ENCODE measurements around the gene METTL2B. TPM values are rescaled to one million over a fixed set of nuclear protein-coding genes. Genes with fewer than 3 reads are reported as not detected.
"Not testable (repeated sequence)": the region's sequence is repeated elsewhere in the genome, so short reads cannot be mapped to it uniquely, and the experiment has no call there.

The METTL2B gene
- polyA plus RNA-seq, 4 donors, result 24.5 to 28.4 (median 26.8) TPM

DNA sequence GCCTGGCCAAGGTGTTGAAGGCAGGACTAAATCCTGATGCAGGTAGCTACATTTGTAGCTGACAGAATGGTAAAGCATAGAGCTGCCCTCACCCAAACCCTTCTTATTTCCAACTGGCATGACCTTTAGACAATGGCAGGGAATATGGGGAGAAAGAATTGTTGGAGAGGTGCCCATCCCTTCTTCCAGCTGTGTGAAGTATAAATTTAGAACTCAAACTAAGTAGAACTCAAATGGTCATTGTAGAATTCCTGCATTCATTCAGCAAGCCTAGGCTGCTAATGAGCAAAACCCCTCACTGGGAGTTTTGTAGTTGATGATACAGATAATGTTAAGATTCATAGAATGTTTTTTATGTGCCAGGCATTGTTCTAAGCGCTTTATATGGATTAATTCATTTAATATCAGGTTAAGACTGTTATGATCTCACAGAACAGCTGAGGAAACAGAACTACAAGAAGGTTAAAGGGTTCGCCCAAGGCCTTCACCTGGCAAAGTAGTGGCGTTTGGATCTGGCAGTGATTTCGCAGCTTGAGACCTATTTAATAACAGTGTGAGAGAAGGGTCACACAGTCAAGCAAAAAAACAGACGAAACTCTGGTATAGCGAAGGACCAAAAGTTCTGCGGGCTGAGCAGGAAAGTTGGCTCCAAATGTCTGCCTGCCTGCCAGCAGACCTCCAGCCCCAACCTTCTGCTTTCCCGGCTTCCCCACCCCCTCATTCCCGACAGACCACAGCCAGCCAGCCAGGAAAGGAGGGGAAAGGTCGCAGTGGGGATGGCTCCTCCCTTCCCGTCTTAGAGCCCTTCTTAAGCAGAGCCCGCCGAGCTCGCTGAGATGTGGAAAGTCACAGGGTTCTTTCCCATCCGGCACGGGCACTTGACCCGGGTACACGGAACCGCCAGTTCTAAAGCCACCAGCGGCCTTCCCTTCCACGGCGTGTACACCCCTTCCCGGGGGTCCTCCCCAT lies 22.4 kb upstream of the METTL2B start:
- peak; percentile 74 to 81 (median 78) for DNase-seq (ENCODE audit: low read depth in 4 of 4, low spot score in 3 of 4)

DNA sequence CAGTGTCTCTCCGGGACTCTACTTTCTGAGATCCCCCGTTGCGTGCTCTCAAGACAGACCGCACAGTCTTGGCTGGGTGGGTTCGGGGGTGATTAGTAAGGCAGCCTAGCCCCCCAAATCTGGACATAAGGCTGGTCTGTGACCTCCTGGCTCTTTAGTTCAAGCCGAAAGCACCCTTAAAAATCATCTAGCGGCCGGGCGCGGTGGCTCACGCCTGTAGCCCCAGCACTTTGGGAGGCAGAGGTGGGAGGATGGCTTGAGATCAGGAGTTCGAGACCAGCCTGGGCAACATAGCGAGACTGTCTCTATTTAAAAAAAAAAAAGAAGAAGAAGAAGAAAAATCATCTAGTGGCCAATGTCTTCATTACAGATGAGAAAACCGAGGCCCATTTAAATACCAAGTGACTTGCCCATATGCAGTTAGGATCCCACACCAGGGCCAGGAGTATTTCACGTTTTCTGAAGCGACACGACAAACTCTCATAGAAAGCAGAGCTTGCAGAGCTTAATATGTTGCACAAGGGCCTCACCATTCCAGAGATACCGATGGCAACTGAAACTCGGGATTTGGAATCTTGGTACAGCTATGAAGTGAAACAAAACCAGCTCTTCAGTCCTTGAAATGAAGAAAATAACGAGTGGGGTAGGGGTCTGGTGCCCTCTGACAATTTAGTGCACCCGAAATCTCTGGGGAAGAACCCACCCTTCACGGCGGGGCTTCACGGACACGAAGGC lies 21.6 kb upstream of the METTL2B start:
- DNase-seq (ENCODE audit: low read depth in 4 of 4, low spot score in 3 of 4), result peak in 1 of 4 donors; percentile 10

DNA sequence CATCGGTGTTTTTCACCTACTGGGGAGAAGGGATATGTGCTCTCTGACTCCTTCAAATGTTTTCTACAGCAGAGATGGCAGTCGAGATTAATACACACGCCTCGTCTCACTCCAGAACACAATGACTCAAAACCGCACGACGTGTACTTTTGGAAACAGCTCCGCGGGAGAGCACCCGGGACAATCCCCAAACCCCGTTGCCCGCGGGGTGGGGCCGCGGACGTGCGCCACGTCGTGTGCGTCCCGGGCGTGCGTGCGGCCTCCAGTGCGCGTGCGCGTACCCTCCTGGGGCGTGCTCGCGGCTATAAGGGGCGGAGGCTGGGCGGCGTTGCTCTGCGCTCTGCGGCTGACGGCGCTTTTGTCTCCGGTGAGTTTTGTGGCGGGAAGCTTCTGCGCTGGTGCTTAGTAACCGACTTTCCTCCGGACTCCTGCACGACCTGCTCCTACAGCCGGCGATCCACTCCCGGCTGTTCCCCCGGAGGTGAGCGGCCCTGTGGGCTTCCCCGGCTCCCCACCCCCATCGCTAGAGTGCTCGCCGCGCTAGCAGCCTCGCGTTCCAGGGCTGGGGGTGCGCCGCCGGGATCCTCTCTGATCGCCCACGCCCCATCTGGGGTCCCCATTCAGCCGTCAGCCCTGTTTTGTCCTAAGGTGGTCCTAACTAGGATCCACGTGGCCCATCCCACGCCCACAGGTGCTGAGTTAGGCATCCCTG lies 20.8 kb upstream of the METTL2B start, which contains the start of gene HILPDA:
TSS of gene HILPDA (plus strand) at position 336 of the 712 bp plus-strand sequence. CDS start 1,391 bp downstream, outside the sequence.
- DNase-seq (ENCODE audit: low read depth in 4 of 4, low spot score in 3 of 4), result peak; percentile 73 to 86 (median 78)

DNA sequence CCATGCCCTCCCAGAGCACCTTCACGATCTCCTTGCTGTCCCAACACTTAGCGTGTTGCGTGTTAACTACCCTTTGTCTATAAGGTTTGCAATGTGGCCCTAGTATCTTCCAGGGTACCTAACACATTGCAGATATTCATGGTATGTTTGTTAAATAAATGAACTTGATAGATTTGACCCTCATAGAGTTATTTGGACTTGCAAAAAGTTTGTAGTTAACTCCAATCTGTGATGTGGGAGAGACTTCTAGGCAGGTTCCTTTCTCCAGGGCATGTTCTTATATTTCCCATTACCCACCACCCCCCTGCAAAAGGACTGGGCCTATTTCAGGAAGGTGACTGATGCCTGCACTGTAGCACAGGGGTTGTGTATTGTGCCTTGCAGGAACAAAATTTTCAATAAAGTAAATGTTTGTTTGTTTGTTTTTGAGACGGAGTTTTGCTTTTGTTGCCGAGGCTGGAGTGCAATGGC lies 20.3 kb upstream of the METTL2B start:
- DNase-seq (ENCODE audit: low read depth in 4 of 4, low spot score in 3 of 4), result peak in 1 of 4 donors; percentile 13

DNA sequence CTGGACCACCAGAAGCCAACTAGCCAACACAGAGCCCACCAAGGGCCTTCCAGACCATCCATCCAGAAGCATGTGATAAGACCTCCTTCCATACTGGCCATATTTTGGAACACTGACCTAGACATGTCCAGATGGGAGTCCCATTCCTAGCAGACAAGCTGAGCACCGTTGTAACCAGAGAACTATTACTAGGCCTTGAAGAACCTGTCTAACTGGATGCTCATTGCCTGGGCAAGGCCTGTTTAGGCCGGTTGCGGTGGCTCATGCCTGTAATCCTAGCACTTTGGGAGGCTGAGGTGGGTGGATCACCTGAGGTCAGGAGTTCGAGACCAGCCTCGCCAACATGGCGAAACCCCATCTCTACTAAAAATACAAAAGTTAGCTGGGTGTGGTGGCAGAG lies 19.2 kb upstream of the METTL2B start:
- not testable (repeated sequence) for DNase-seq (ENCODE audit: low read depth in 4 of 4, low spot score in 3 of 4)

DNA sequence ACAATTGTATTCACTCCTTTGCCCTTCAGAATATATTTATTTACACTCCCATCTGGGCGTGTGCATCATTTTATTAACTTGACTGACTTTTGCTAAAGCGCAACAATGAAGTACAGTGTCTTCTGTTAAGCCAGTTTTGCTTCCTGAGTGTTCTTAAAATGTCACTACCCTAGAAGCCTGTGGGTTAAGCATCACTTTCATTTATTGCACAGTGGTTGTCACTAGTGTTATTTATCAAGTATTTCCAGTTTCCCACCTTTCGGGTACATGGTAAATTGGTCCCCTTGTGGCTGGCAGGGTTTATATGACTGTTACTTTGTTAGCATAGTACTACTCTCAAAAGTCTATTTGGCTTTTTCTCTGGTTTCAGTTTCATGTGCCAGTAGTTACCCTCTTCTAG lies 17.6 kb upstream of the METTL2B start:
- DNase-seq (ENCODE audit: low read depth in 4 of 4, low spot score in 3 of 4), result no peak

DNA sequence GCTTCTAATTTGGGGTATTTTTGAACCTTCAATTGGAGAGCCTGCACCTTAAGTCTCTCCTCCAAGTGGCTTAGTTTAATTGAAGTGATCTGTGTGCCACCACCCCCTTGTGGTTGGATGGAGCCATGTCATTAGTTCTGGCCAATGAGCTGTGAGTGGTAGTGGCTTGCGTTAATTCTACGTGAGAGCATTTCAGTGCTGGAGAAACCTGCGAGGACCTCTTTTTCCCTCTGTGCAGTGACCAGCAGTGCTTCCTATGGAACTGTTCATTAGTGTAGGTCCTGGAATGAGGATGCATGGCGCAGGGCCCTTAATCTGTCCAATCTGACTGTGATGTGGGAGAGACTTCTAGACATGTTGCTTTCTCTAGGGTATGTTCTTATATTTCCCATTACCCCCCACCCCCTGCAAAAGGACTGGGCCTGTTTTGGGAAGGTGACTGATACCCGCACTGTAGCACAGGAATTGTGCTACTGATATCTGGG lies 17.1 kb upstream of the METTL2B start:
- DNase-seq (ENCODE audit: low read depth in 4 of 4, low spot score in 3 of 4), result peak in 2 of 4 donors; percentile 37 to 39

DNA sequence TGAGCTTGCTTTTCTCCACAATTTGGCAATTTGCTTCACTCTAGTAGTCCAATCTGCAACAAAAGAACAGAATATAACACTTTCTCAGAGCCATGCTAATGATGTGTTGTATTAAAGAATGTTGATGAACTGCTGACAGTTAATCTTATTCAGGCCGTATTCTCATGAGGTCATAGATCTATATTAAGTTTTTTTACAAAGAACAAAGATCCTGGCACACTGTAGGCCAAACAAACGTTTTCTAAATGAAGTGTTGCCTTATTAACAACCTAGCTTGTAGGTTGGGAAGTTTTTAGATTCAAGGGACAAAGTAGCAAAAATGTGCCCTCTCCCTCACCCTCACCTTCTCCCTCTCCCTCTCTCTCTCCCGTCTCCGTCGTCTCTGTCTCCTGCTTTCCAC lies 14.1 kb upstream of the METTL2B start:
- no peak for DNase-seq (ENCODE audit: low read depth in 4 of 4, low spot score in 3 of 4)

DNA sequence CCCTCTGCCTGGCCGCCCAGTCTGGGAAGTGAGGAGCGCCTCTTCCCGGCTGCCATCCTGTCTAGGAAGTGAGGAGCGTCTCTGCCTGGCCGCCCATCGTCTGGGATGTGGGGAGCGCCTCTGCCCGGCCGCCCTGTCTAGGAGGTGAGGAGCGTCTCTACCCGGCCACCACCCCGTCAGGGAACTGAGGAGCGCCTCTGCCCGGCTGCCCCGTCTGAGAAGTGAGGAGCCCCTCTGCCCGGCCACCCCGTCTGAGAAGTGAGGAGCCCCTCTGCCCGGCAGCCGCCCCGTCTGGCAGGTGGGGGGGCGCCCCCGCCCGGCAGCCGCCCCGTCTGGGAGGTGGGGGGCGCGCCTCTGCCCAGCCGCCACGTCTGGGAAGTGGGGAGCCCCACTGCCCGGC lies 13.2 kb upstream of the METTL2B start:
- DNase-seq (ENCODE audit: low read depth in 4 of 4, low spot score in 3 of 4), result not testable (repeated sequence)

DNA sequence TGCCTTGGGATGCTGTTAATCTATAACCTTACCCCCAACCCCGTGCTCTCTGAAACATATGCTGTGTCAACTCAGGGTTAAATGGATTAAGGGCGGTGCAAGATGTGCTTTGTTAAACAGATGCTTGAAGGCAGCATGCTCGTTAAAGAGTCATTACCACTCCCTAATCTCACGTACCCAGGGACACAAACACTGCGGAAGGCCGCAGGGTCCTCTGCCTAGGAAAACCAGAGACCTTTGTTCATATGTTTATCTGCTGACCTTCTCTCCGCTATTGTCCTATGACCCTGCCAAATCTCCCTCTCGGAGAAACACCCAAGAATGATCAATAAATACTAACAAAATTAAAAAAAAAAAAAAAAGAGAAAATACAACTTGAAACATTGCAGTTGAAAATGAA lies 12.6 kb upstream of the METTL2B start:
- not testable (repeated sequence) for DNase-seq (ENCODE audit: low read depth in 4 of 4, low spot score in 3 of 4)

DNA sequence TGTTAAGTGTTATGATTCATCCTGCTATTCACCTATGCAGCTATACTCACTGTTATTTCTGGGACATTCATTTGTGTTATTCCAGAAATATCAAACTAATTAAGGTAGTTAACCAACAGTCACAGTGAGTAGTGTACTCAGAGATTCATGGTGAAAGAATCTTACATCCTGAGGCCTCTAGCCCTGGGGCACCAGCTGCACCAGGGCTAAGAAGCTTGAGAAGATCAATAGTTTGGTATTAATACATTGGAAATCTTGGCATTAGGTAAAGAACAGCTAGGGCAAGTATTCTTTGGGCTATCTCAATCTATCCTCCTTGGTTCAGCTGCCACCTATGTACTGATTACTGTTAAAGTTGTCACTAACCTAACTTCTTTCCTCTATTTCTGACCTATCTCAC lies 9.7 kb upstream of the METTL2B start:
- not testable (repeated sequence) for DNase-seq (ENCODE audit: low read depth in 4 of 4, low spot score in 3 of 4)

DNA sequence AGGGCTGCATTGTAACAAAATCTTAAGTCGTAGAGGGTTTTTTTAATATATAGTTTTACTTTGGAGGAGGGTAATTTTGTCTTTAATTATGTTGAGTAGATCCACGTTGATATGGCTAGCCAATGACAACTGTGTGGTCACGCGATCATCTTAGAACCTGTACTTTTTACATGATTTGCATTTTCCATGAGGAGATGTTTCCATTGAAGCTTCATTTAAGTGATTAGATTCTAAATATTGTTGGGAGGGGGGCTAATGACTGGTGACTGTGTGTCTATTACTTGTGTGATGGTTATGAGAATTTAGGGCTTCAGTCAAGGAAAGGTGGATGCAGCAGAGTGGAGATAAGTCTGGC lies 765 bp downstream of the METTL2B start:
- DNase-seq (ENCODE audit: low read depth in 4 of 4, low spot score in 3 of 4), result not testable (repeated sequence)

DNA sequence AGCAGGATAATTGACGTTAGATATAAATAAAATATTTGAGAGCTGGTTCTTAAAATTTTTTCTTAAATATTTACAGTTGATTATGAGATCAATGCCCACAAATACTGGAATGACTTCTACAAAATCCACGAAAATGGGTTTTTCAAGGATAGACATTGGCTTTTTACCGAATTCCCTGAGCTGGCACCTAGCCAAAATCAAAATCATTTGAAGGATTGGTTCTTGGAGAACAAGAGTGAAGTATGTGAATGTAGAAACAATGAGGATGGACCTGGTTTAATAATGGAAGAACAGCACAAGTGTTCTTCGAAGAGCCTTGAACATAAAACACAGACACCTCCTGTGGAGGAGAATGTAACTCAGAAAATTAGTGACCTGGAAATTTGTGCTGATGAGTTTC lies 2.5 kb downstream of the METTL2B start:
- DNase-seq (ENCODE audit: low read depth in 4 of 4, low spot score in 3 of 4), result not testable (repeated sequence)

DNA sequence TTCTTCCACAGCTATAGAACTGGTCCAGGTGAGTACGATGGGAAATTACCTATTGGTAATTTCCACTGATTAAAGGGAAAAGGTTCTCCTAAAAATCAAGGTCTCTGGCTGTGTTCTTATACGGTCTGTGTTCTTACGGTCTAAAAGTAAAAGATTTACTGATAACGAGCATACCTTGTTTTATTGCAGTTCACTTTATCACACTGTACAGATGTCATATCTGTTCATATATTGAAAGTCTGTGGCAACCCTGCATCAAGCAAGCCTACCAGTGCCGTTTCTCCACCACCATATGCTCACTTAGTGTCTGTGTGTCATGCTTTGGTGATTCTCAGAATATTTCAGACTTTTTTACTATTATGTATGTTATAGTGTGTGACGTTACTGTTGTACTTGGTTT lies 11.6 kb downstream of the METTL2B start:
- DNase-seq (ENCODE audit: low read depth in 4 of 4, low spot score in 3 of 4), result not testable (repeated sequence)

DNA sequence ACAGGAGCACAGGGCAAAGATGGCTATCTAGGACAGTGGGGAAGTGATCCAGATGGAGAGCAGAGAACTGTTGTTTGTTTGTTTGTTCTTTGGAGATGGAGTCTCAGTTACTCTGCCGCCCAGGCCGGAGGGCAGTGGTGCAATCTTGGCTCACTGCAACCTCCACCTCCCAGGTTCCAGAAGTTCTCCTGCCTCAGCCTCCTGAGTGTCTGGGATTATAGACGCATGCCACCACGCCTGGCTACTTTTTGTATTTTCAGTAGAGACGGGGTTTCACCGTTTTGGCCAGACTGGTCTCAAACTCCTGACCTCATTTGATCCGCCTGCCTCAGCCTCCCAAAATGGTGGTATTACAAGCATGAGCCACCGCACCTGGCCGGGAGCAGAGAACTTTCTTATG lies 20.9 kb downstream of the METTL2B start:
- no peak for DNase-seq (ENCODE audit: low read depth in 4 of 4, low spot score in 3 of 4)

DNA sequence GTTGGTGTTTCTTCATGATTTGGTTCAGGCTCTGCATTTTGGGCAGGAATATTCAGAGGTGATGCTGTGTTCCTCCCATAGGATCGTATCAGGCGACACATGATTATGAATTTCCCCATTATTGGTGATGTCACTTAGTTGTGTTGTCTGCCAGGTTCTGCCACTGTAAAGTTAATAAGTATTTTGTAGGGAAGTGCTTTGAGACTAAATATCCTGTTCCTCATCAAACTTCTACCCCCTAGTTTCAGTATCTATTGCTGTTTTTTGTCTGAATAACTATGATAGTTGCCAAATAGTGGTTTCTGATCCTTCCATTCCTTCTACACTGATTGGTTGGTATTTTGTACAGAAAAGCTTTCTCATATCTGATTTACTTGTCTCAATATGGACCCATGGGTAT lies 28.9 kb downstream of the METTL2B start:
- not testable (repeated sequence) for DNase-seq (ENCODE audit: low read depth in 4 of 4, low spot score in 3 of 4)

DNA sequence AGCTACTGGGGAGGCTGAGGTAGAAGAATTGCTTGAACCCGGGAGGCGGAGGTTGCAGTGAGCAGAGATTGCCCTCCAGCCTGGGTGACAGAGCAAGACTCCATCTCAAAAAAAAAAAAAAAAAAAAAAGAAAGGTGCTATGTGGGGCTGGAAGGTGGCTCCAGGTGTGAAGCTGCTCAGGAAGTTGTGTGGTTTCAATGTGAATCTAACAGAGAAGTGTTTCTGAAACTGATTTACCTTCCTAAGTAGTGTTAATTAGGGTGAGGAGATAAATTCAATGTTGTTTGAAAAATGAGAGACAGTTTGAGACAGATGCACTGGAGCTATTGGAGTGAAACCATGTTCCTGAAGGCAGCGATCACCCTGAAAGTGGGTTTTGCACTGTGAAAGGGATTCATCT lies 30.3 kb downstream of the METTL2B start:
- not testable (repeated sequence) for DNase-seq (ENCODE audit: low read depth in 4 of 4, low spot score in 3 of 4)

DNA sequence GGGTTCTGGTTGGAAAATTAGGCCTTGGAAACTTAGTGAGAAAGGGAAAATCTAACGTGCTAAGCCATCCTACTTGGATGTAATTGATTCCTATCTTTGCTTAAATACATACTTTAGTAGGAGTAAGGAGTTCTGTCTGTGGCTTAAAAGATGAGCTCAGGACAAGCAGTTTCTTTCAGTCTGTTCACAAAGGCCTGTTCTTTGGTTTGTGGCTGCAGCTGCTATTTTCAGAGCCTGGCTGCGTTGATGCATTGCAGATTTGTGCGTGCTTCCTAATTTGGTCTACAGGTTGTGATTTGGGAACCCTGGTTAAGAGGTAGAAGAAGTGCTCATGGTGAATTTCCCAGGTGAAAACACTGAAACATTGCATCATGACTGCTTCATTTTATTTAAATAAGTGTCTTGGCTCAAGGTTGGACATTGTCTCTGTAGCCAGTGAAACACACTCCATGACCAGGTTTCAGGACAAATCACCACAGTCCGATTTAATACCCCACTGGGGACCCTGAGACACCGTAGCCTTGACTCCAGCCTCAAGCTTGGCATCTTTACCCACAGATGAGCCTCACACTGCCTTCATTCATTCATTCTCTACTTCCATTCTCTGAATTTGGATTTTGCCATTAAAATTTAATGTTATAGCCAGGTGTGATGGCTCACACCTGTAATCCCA lies 30.9 kb downstream of the METTL2B start:
- not testable (repeated sequence) for DNase-seq (ENCODE audit: low read depth in 4 of 4, low spot score in 3 of 4)

DNA sequence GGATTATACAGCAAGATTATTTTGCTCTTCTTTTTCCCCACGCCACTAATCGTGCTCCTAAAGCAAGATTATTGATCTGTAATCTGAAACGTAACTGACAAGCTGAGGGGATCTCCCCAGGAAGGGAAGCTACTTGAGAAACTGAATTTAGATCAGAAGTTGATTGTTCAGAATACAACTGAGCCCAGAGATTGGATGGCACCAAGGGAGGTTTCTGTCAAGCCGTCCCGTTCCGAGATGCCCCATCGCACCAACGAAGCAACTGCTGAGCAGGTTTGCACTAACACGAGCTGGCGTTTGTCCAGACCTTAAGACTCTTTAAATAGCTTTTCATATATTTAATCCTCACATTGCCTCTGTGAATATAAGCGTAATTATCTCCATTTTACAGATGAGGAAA lies 35.1 kb downstream of the METTL2B start:
- DNase-seq (ENCODE audit: low read depth in 4 of 4, low spot score in 3 of 4), result not testable (repeated sequence)

DNA sequence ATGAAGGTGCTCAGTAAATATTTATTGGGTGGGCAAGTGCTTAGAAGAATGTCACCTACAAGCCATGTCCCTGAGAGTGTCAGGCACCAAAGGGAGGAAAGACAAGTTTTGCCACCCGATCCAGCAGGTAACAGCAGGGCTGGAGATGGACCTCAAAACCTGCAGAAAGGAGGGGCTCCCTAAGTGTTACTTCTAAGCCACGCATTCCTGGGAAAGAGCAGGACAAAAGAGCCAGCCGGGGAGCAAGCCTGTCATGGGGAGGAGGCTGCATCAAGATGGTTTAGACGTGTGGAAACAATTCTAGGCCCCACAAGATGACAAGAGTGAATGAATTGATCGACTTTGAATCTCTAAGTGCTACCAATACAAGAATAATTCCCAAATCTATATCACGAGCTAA lies 38.7 kb downstream of the METTL2B start:
- DNase-seq (ENCODE audit: low read depth in 4 of 4, low spot score in 3 of 4), result not testable (repeated sequence)
